ENCODE results near the gene PNMA6E.

PNMA6E gene

DNA sequence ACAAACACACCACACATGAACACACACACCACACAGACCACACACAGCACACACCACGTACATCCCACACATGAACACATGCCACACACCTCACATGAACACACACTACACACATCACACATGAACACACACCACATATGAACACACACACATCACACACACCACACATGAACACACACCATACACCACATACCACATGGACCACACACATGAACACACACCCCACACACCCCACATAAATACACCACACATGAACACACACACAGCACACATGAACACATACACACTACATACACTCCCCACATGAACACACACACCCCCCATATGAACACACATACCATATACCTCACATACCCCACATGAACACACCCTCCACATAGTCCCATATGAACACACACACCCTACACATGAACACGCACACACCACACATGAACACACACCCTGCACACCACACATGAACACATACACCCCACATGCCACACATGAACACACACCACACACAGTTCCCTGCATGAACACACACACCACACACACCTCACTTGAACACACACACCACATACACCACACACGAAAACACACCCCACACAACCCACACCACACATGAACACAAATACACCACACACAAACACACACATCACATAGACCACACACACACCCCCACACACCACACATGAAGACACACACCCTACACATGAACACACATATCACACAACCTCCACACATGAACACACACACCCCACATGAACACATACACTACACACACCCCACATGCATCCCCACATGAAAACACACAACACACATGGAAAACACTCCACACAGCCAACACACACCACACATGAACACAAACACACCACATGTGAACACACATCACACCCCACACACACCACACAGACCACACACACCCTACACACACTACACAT, 18.3 kb downstream of the PNMA6E start:
- no peak for DNase-seq

GRCh38 chrX:153381684-153382532, 19.2 kb downstream of the PNMA6E start:
- no peak for DNase-seq

DNA sequence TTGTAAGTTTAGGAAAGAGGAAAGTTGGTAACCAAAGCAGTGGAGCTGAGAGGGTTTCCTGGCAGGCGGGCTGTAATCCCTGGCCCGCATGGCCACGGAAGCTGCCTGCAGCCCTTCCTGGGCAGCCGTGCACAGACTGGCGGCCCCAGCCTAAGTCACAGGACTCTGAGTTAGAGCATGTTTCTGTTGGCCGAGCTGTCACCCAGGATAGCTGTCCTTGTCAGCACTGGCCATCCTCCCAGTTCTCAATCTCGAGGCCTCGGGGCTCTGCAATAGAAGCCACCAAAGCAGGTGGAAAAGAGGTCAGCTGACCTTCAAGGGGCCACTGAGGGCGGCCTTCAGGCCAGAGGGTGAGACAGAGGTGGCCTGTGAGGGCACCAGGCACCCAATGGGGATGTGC, 20.5 kb downstream of the PNMA6E start:
- no peak for DNase-seq

GRCh38 chrX:153379971-153380581, 21.1 kb downstream of the PNMA6E start:
- DNase-seq, result no peak

DNA sequence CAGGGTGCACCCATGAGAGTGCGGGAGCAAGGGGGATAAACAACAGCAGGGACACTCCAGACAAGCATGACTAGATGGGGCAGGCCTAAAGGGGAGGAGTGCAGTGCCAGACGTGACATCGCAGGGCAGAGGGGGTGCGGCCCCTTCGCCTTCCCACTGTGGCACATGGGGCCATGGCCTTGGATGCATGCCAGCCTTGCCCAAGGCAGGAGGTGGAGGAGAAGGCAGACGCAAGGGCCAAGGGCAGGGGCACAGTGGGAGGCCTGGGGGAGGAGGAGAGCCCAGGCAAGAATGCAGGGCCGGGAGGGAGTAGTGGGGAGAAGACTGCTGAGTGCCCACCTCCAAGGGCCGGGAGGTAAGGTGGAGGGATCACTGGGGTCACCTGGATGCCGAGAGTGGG, 21.6 kb downstream of the PNMA6E start:
- DNase-seq, result no peak

DNA sequence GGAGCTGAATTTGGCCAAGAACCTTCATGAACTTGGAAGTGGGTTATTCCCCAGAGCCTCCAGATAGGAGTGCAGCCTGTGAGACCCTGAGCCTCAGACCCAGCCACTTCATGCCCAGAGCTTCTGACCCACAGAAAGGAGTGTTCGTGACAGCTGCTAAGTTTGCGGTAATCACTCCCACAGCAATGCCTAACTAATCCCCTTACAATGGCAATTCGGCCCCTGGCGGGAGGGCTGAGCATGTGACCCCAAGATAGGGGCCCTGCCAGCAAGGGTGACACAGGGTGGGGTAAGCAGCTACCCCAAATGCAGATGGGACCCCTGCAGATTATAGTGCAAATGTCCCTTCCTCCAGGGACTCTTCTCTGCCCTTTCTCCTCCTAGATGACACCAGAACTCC, 22.5 kb downstream of the PNMA6E start:
- DNase-seq, result no peak

GRCh38 chrX:153377727-153378126, 23.4 kb downstream of the PNMA6E start:
- no peak for DNase-seq

- no peak for DNase-seq
Observed at GRCh38 chrX:153375571-153375970, 25.6 kb downstream of the PNMA6E start.

DNA sequence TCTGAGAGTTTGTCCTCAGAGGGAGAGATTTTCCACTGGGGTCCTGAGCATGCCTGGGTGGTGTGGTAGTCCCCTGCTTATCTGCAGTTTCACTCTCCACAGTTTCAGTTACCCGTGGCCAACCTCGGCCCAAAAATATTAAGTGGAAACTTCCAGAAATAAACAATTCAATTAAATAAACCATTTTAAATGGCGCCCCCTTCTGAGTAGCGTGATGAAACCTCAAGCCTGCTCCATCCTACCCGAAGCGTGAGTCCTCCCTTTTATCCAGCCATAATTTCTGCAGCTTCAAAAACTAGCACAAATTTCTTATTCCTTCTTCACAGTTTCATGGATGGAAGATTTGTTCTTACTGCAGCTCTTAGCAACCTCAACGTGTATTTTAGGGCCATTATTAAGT, 26.7 kb downstream of the PNMA6E start:
- DNase-seq, result no peak

DNA sequence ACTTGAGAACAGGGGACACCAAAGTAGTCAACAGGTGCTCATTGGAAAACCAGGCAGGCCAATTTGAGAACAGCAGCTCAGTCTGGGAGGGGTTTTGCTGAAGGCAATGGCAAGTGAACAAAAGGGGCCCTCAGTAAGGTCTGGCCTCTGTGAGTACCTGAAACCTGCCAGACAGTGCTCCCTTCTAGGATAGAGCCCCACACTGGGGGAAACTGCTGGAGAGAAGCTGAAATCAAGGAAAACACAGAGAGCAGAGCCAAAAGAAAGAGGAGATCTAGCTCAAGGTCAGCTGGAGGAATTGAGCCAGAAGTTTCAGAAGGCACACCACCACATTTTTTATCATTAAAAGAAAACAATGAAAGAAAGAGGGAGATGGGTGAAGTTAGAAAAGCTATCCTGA, 28.2 kb downstream of the PNMA6E start:
- no peak for DNase-seq

GRCh38 chrX:153371256-153371655, 29.9 kb downstream of the PNMA6E start:
- no peak for DNase-seq

GRCh38 chrX:153370293-153371055, 30.7 kb downstream of the PNMA6E start:
- no peak for DNase-seq

GRCh38 chrX:153366878-153367538, 34.1 kb downstream of the PNMA6E start:
- no peak for DNase-seq

GRCh38 chrX:153366119-153366518, 35.0 kb downstream of the PNMA6E start:
- no peak for DNase-seq

- DNase-seq, result no peak
Observed at GRCh38 chrX:153365670-153366069, 35.5 kb downstream of the PNMA6E start.

DNA sequence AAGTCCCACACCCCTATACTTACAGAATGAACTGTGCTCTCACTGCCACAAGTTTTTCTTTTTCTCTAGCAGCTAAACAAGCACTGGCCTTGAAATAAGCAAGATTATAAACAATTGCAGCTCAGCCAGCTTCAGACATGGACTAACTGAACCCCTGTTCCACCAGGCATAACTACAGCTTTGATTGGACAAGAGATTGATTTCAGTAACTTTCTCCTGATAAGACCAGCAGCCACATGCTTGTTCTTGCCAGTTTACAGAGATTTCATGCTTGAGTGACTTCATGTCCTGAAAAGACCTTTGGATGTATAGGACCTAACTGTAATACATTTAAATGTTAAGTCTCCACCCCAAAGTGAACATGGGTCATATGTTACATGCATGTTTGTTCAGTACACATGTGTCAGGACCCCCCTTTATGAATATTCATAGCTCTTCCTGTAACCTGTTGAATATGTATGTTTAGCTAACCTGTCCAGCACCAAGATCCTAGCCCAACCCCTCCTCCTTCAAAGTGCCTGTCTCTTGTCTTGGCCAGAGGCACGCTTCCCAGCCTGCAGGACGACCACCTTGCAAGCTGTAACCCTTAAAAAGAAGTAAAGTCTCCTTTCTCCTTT, 39.3 kb downstream of the PNMA6E start:
- DNase-seq, result no peak

GRCh38 chrX:153357877-153358276, 43.3 kb downstream of the PNMA6E start:
- no peak for DNase-seq

GRCh38 chrX:153353416-153353815, 47.7 kb downstream of the PNMA6E start:
- DNase-seq, result no peak

- no peak for DNase-seq
Observed at GRCh38 chrX:153352858-153353257, 48.3 kb downstream of the PNMA6E start.

GRCh38 chrX:153351981-153352380, 49.2 kb downstream of the PNMA6E start:
- no peak for DNase-seq

DNA sequence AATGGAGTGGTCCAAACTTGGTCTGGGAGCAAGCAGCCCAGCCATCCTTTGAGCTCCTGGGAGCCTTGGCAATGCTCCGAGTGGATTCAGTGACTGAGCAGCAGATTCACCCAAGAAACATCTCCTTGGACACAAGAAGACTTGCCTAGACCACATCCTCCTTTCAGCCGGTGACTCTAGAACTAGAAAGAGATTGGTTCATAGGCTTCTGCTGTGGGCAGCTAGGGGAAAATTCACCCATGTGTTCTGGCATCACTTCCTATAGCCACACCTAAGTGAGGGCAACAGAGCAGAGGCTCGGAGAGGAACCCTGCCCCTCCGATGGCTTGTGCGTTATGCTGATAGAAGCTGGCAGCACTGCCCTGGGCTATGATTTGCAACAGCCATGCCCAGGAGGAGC, 51.2 kb downstream of the PNMA6E start:
- DNase-seq, result no peak

DNA sequence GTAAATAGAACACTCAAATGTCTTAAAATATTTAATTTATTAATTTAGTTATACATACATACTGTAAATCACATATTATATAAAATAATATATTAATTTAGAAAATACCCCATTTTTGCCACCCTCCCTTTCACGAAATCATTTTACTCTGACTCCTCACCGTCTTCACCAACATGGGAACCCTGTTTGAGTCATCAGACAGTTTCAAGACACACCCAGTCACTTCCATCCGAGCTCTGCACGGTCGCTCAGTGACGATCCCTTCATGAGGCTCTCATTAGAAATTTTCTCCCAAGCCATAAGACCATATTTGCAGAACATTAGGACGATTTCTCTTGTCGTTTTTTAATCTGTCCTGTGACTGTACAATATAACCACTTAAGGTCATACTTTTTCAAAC, 52.7 kb downstream of the PNMA6E start:
- no peak for DNase-seq

Data from activated T-cell treated with anti-CD3 and anti-CD28 coated beads, Interleukin-2, amount 50 U/mL, for 1 hour (primary cell).